ENCODE data around the gene NUP107. TPM values are rescaled to one million over a fixed set of nuclear protein-coding genes. Genes with fewer than 3 reads are reported as not detected.

The NUP107 gene
- total and polyA plus RNA-seq, 4 donors: 18.4 to 74.7 (median 26.4) TPM

GRCh38 chr12:68775121-68775630, 88.4 kb downstream of the NUP107 start:
- H3K9me3 ChIP-seq (ENCODE audit: control insufficient read depth in 4 of 4, insufficient read depth in 3 of 4, low read length in 3 of 4): no peaks in the 10 kb centered on the region
- H3K27me3 ChIP-seq (ENCODE audit: control insufficient read depth in 3 of 3, insufficient read depth in 3 of 3, low read length in 2 of 3): no peaks in the 10 kb centered on the region
- H3K27ac ChIP-seq (ENCODE audit: low read depth in 1 of 2, low read length in 1 of 2): no peak overlapping the region
- no peaks in the 10 kb centered on the region for H3K36me3 ChIP-seq (ENCODE audit: control insufficient read depth in 4 of 4, insufficient read depth in 4 of 4, low read length in 4 of 4)
- peaks cover 0 to 2% (median 0%) of the 10 kb centered on the region in 5 donors for H3K4me1 ChIP-seq (ENCODE audit: control insufficient read depth in 5 of 5, insufficient read depth in 5 of 5, low read length in 5 of 5)
- WGBS, 2 donors: 91 to 95% methylated on average over 7 of the region's 7 CpGs
- no peak overlapping the region for H3K4me3 ChIP-seq
- no peak for DNase-seq
- no peak for ATAC-seq (ENCODE audit: insufficient read depth, low FRiP score)
- H3K9ac ChIP-seq (ENCODE audit: insufficient read depth in 1 of 2, low read length in 2 of 2): no peak overlapping the region
- no peak for TF ChIP-seq CTCF (IDR thresholded peaks at IDR 0.05; ENCODE audit: control extremely low read depth, extremely low read depth)

GRCh38 chr12:68776976-68777610, 90.3 kb downstream of the NUP107 start:
- no peak overlapping the region for H3K4me3 ChIP-seq
- ATAC-seq (ENCODE audit: insufficient read depth, low FRiP score) (no peak), DNase-seq (no peak)
- H3K27me3 ChIP-seq (ENCODE audit: control insufficient read depth in 3 of 3, insufficient read depth in 3 of 3, low read length in 2 of 3): no peaks in the 10 kb centered on the region
- H3K9me3 ChIP-seq (ENCODE audit: control insufficient read depth in 4 of 4, insufficient read depth in 3 of 4, low read length in 3 of 4): no peaks in the 10 kb centered on the region
- TF ChIP-seq CTCF (IDR thresholded peaks at IDR 0.05; ENCODE audit: control extremely low read depth, extremely low read depth): no peak
- H3K36me3 ChIP-seq (ENCODE audit: control insufficient read depth in 4 of 4, insufficient read depth in 4 of 4, low read length in 4 of 4): no peaks in the 10 kb centered on the region
- 76 to 80% methylated on average over 5 of the region's 5 CpGs for WGBS, 2 donors
- peaks cover 0 to 2% (median 0%) of the 10 kb centered on the region in 5 donors for H3K4me1 ChIP-seq (ENCODE audit: control insufficient read depth in 5 of 5, insufficient read depth in 5 of 5, low read length in 5 of 5)
- H3K9ac ChIP-seq (ENCODE audit: insufficient read depth in 1 of 2, low read length in 2 of 2): no peak overlapping the region
- H3K27ac ChIP-seq (ENCODE audit: low read depth in 1 of 2, low read length in 1 of 2): no peak overlapping the region

GRCh38 chr12:68779280-68779679, 92.5 kb downstream of the NUP107 start:
- Histone ChIP-seq H3K27me3 (ENCODE audit: control insufficient read depth in 3 of 3, insufficient read depth in 3 of 3, low read length in 2 of 3) (no peaks in the 10 kb centered on the region), H3K9ac (ENCODE audit: insufficient read depth in 1 of 2, low read length in 2 of 2) (no peak overlapping the region), H3K9me3 (ENCODE audit: control insufficient read depth in 4 of 4, insufficient read depth in 3 of 4, low read length in 3 of 4) (no peaks in the 10 kb centered on the region), H3K4me1 (ENCODE audit: control insufficient read depth in 5 of 5, insufficient read depth in 5 of 5, low read length in 5 of 5) (no peaks in the 10 kb centered on the region), H3K36me3 (ENCODE audit: control insufficient read depth in 4 of 4, insufficient read depth in 4 of 4, low read length in 4 of 4) (no peaks in the 10 kb centered on the region), H3K27ac (ENCODE audit: low read depth in 1 of 2, low read length in 1 of 2) (no peak overlapping the region), H3K4me3 (no peak overlapping the region)
- ATAC-seq (ENCODE audit: insufficient read depth, low FRiP score) (no peak), DNase-seq (no peak)
- no peak for TF ChIP-seq CTCF (IDR thresholded peaks at IDR 0.05; ENCODE audit: control extremely low read depth, extremely low read depth)

- no peak overlapping the region for H3K9ac ChIP-seq (ENCODE audit: insufficient read depth in 1 of 2, low read length in 2 of 2)
- no peaks in the 10 kb centered on the region for H3K36me3 ChIP-seq (ENCODE audit: control insufficient read depth in 4 of 4, insufficient read depth in 4 of 4, low read length in 4 of 4)
- no peak overlapping the region for H3K4me3 ChIP-seq
- no peak for TF ChIP-seq CTCF (IDR thresholded peaks at IDR 0.05; ENCODE audit: control extremely low read depth, extremely low read depth)
- no peak overlapping the region for H3K27ac ChIP-seq (ENCODE audit: low read depth in 1 of 2, low read length in 1 of 2)
- 79 to 81% methylated on average over 6 of the region's 6 CpGs for WGBS, 2 donors
- no peaks in the 10 kb centered on the region for H3K27me3 ChIP-seq (ENCODE audit: control insufficient read depth in 3 of 3, insufficient read depth in 3 of 3, low read length in 2 of 3)
- ATAC-seq (ENCODE audit: insufficient read depth, low FRiP score) (no peak), DNase-seq (peak; percentile 38 to 63 (median 49))
- no peaks in the 10 kb centered on the region for H3K4me1 ChIP-seq (ENCODE audit: control insufficient read depth in 5 of 5, insufficient read depth in 5 of 5, low read length in 5 of 5)
- no peaks in the 10 kb centered on the region for H3K9me3 ChIP-seq (ENCODE audit: control insufficient read depth in 4 of 4, insufficient read depth in 3 of 4, low read length in 3 of 4)
These were observed 94.0 kb downstream of the NUP107 start for GRCh38 chr12:68780731-68781130.

Data from lung (tissue), 12 donors.